HG02623 (cell line): ENCODE measurements around the gene HOXC9.
"Not testable (repeated sequence)": the region's sequence is repeated elsewhere in the genome, so short reads cannot be mapped to it uniquely, and the experiment has no call there.

Experiments used
- ATAC-seq: cut with Tn5 transposase; IDR thresholded peaks from one replicate; pipeline ENCODE4 v1.9.1; 2021; ENCODE audit warnings: moderate library complexity; ENCODE audit not compliant: unreplicated experiment

Gene HOXC9

GRCh38 chr12:54036620-54037359 is 36.8 kb downstream of the HOXC9 start:
- no peak for ATAC-seq

- no peak for ATAC-seq
Observed at GRCh38 chr12:54037360-54038283, 37.7 kb downstream of the HOXC9 start.

GRCh38 chr12:54038284-54038870 is 38.4 kb downstream of the HOXC9 start:
- ATAC-seq: no peak

- no peak for ATAC-seq
Observed at GRCh38 chr12:54038871-54039414, 39.0 kb downstream of the HOXC9 start.

- ATAC-seq: no peak
Observed at GRCh38 chr12:54039417-54040147, 39.6 kb downstream of the HOXC9 start.

- no peak for ATAC-seq
Observed at GRCh38 chr12:54040148-54040494, 40.2 kb downstream of the HOXC9 start.

- no peak for ATAC-seq
Observed at GRCh38 chr12:54040648-54041047, 40.7 kb downstream of the HOXC9 start.

GRCh38 chr12:54041097-54041690 is 41.2 kb downstream of the HOXC9 start:
- no peak for ATAC-seq

- not testable (repeated sequence) for ATAC-seq
Observed at GRCh38 chr12:54042033-54042432, 42.1 kb downstream of the HOXC9 start.

- ATAC-seq: no peak
Observed at GRCh38 chr12:54042970-54043853, 43.3 kb downstream of the HOXC9 start.

- ATAC-seq: no peak
Observed at GRCh38 chr12:54044425-54045103, 44.6 kb downstream of the HOXC9 start.

GRCh38 chr12:54045401-54045800 is 45.4 kb downstream of the HOXC9 start:
- no peak for ATAC-seq

- no peak for ATAC-seq
Observed at GRCh38 chr12:54045868-54046521, 46.0 kb downstream of the HOXC9 start.

GRCh38 chr12:54046809-54047159 is 46.8 kb downstream of the HOXC9 start:
- no peak for ATAC-seq

- no peak for ATAC-seq
Observed at GRCh38 chr12:54047160-54047963, 47.4 kb downstream of the HOXC9 start.

GRCh38 chr12:54047964-54048303 is 48.0 kb downstream of the HOXC9 start:
- ATAC-seq: no peak

- ATAC-seq: no peak
Observed at GRCh38 chr12:54048406-54049093, 48.6 kb downstream of the HOXC9 start.
